Chondrocyte (in vitro differentiated cells): ENCODE measurements around the gene EEF2K. TPM values are rescaled to one million over a fixed set of nuclear protein-coding genes. Genes with fewer than 3 reads are reported as not detected.

Source experiments
- DNase-seq: peaks from one replicate; pipeline ENCODE4 v3.0.0; 2021; ENCODE audit warnings: mixed read lengths, low spot score
- H3K27ac Mint-ChIP-seq: one replicate; pipeline ENCODE4 v1.8.0; 2021; ENCODE audit warnings: mild to moderate bottlenecking, moderate library complexity, mixed read lengths; ENCODE audit not compliant: unreplicated experiment
- H3K27me3 Mint-ChIP-seq: 2 replicates; pipeline ENCODE4 v1.8.0; 2021; ENCODE audit warnings: low read depth, mixed read lengths
- H3K36me3 Mint-ChIP-seq: 2 replicates; pipeline ENCODE4 v1.8.0; 2021; ENCODE audit warnings: low read depth, mixed read lengths
- H3K4me1 Mint-ChIP-seq: 2 replicates; pipeline ENCODE4 v1.8.0; 2021; ENCODE audit warnings: low read depth, mild to moderate bottlenecking, mixed read lengths
- H3K4me3 Mint-ChIP-seq: one replicate; pipeline ENCODE4 v1.8.0; 2021; ENCODE audit warnings: mild to moderate bottlenecking, moderate library complexity, mixed read lengths; ENCODE audit not compliant: unreplicated experiment
- H3K9me3 Mint-ChIP-seq: 2 replicates; pipeline ENCODE4 v1.8.0; 2021; ENCODE audit warnings: low read depth, mixed read lengths
- CTCF ChIP-seq: fragments of 200-600 bp; sonication (generic); IDR thresholded peaks from 2 replicates; pipeline ENCODE4 v1.5.0; 2021; ENCODE audit warnings: antibody characterized with exemption, mild to moderate bottlenecking, moderate library complexity
- long read RNA-seq: library from polyadenylated mRNA; stranded (forward); transcript quantifications from one replicate; pipeline ENCODE4 v2.0.0, GENCODE V29; 2021
- total RNA-seq: library from RNA; stranded (reverse); gene quantifications from 3 replicates; pipeline ENCODE4 v1.2.1, GENCODE V29; 2021

The EEF2K gene
- 32.6 to 37.5 TPM (median 34.3 TPM) in 3 replicates for total RNA-seq
- long read RNA-seq, full-length matches to known transcripts, result 2 of 7 reads
- long read RNA-seq, partial matches to known transcripts, result 0 of 7 reads
- long read RNA-seq, other reads (novel, unspliced or antisense), result 5 of 7 reads

GRCh38 chr16:22206013-22206841, at the start of gene EEF2K:
EEF2K (plus strand) TSS chr16:22206278; CDS start chr16:22225730, 19,452 bp downstream.
- peak; percentile 85 for TF ChIP-seq CTCF
- Mint-ChIP-seq H3K4me3 (peak within 1 kb of the TSS; percentile 98), H3K9me3 (peaks cover 8% of the 10 kb centered on the region), H3K4me1 (peaks cover 39% of the 10 kb centered on the region), H3K36me3 (peaks cover 2% of the 10 kb centered on the region), H3K27me3 (no peaks in the 10 kb centered on the region), H3K27ac (peak within 1 kb of the TSS; percentile 91)
- peak; percentile 96 for DNase-seq

- Mint-ChIP-seq H3K27ac (no peak overlapping the region), H3K27me3 (peaks cover 38% of the 10 kb centered on the region), H3K4me3 (no peak overlapping the region), H3K36me3 (peaks cover 4% of the 10 kb centered on the region), H3K9me3 (peaks cover 5% of the 10 kb centered on the region), H3K4me1 (no peaks in the 10 kb centered on the region)
- DNase-seq, result no peak
- no peak for TF ChIP-seq CTCF
Measured at GRCh38 chr16:22161401-22161800, 44.7 kb upstream of the EEF2K start.

- H3K36me3 Mint-ChIP-seq, result peaks cover 4% of the 10 kb centered on the region
- DNase-seq, result no peak
- peaks cover 5% of the 10 kb centered on the region for H3K9me3 Mint-ChIP-seq
- no peak for TF ChIP-seq CTCF
- H3K4me3 Mint-ChIP-seq, result no peak within 1 kb of the TSS
- H3K4me1 Mint-ChIP-seq, result no peaks in the 10 kb centered on the region
- H3K27me3 Mint-ChIP-seq, result peaks cover 38% of the 10 kb centered on the region
- H3K27ac Mint-ChIP-seq, result no peak within 1 kb of the TSS
Measured at GRCh38 chr16:22161999-22162655, 44.0 kb upstream of the EEF2K start, which contains the start of gene SDR42E2. SDR42E2 (plus strand) TSS chr16:22162506; CDS start chr16:22165583, 3,077 bp downstream.

GRCh38 chr16:22162656-22163009, 43.4 kb upstream of the EEF2K start:
- H3K27me3 Mint-ChIP-seq, result peaks cover 38% of the 10 kb centered on the region
- H3K9me3 Mint-ChIP-seq, result peaks cover 5% of the 10 kb centered on the region
- no peak overlapping the region for H3K27ac Mint-ChIP-seq
- no peak overlapping the region for H3K4me3 Mint-ChIP-seq
- H3K4me1 Mint-ChIP-seq, result no peaks in the 10 kb centered on the region
- peaks cover 4% of the 10 kb centered on the region for H3K36me3 Mint-ChIP-seq
- DNase-seq, result no peak
- TF ChIP-seq CTCF, result no peak

- no peak overlapping the region for H3K27ac Mint-ChIP-seq
- no peak for DNase-seq
- peaks cover 4% of the 10 kb centered on the region for H3K36me3 Mint-ChIP-seq
- no peak overlapping the region for H3K4me3 Mint-ChIP-seq
- peaks cover 36% of the 10 kb centered on the region for H3K27me3 Mint-ChIP-seq
- no peaks in the 10 kb centered on the region for H3K4me1 Mint-ChIP-seq
- peaks cover 5% of the 10 kb centered on the region for H3K9me3 Mint-ChIP-seq
- no peak for TF ChIP-seq CTCF
Measured at GRCh38 chr16:22163806-22164205, 42.3 kb upstream of the EEF2K start.
